ENCODE results near the gene KIAA1328. TPM values are rescaled to one million over a fixed set of nuclear protein-coding genes. Genes with fewer than 3 reads are reported as not detected.

The KIAA1328 gene
- polyA plus RNA-seq, 1 donor from 2014 or later: 8.5 TPM

GRCh38 chr18:37249171-37249886, 420.4 kb downstream of the KIAA1328 start:
- Histone ChIP-seq H3K4me2 (ENCODE audit: low read length) (no peak overlapping the region), H3K4me3 (ENCODE audit: low read length) (no peak overlapping the region), H3K27me3 (ENCODE audit: insufficient read depth, low read depth, low read length) (no peaks in the 10 kb centered on the region), H2AFZ (ENCODE audit: low read depth, low read length) (no peak overlapping the region), H3F3A (ENCODE audit: insufficient read depth, low read length, poor library complexity, severe bottlenecking) (no peaks in the 10 kb centered on the region), H3K9me2 (ENCODE audit: insufficient read depth, low read length) (no peaks in the 10 kb centered on the region), H3K9ac (ENCODE audit: low read length) (no peak overlapping the region), H3K27ac (ENCODE audit: low read length) (no peak overlapping the region), H3K79me2 (replicated peaks; ENCODE audit: insufficient read depth, low read length) (no peaks in the 10 kb centered on the region), H3K9me3 (ENCODE audit: low read length) (no peaks in the 10 kb centered on the region), H3K36me3 (ENCODE audit: insufficient read depth, low read length) (peaks cover 4% of the 10 kb centered on the region), H4K20me1 (ENCODE audit: insufficient read depth) (no peaks in the 10 kb centered on the region)
- no peak for TF ChIP-seq POLR2AphosphoS5 (IDR thresholded peaks at IDR 0.05)
- no peak for TF ChIP-seq RAD21 (conservative IDR thresholded peaks at IDR 0.05)
- no peak for TF ChIP-seq SMC3 (conservative IDR thresholded peaks at IDR 0.05; ENCODE audit: poor library complexity)

GRCh38 chr18:37249895-37250618, 421.1 kb downstream of the KIAA1328 start:
- no peaks in the 10 kb centered on the region for H3K36me3 ChIP-seq (ENCODE audit: insufficient read depth, low read length)
- no peaks in the 10 kb centered on the region for H4K20me1 ChIP-seq (ENCODE audit: insufficient read depth)
- H3K9me3 ChIP-seq (ENCODE audit: low read length): no peaks in the 10 kb centered on the region
- H3K27me3 ChIP-seq (ENCODE audit: insufficient read depth, low read depth, low read length): peaks cover 6% of the 10 kb centered on the region
- H3K79me2 ChIP-seq (replicated peaks; ENCODE audit: insufficient read depth, low read length): no peaks in the 10 kb centered on the region
- no peaks in the 10 kb centered on the region for H3F3A ChIP-seq (ENCODE audit: insufficient read depth, low read length, poor library complexity, severe bottlenecking)
- H3K27ac ChIP-seq (ENCODE audit: low read length): no peak overlapping the region
- TF ChIP-seq EZH2 (IDR thresholded peaks at IDR 0.05; ENCODE audit: borderline replicate concordance, insufficient read depth, low read length, poor library complexity, severe bottlenecking) (no peak), SMC3 (conservative IDR thresholded peaks at IDR 0.05; ENCODE audit: poor library complexity) (no peak), MXI1 (conservative IDR thresholded peaks at IDR 0.05; ENCODE audit: poor library complexity, severe bottlenecking) (no peak), POLR2AphosphoS5 (IDR thresholded peaks at IDR 0.05) (no peak), CTCF (IDR thresholded peaks at IDR 0.05; ENCODE audit: poor library complexity, severe bottlenecking) (no peak), EP300 (conservative IDR thresholded peaks at IDR 0.05; ENCODE audit: poor library complexity, severe bottlenecking) (no peak), REST (IDR thresholded peaks at IDR 0.05; ENCODE audit: borderline replicate concordance) (no peak)
- H3K4me3 ChIP-seq (ENCODE audit: low read length): no peak overlapping the region
- H3K9me2 ChIP-seq (ENCODE audit: insufficient read depth, low read length): no peaks in the 10 kb centered on the region
- no peak overlapping the region for H3K9ac ChIP-seq (ENCODE audit: low read length)
- no peak overlapping the region for H3K4me2 ChIP-seq (ENCODE audit: low read length)
- H2AFZ ChIP-seq (ENCODE audit: low read depth, low read length): no peak overlapping the region

All from neural cell (in vitro differentiated cells).